Vagina (tissue), 2 donors: ENCODE data around the gene CBFA2T2.
"Not testable (repeated sequence)": the region's sequence is repeated elsewhere in the genome, so short reads cannot be mapped to it uniquely, and the experiment has no call there.

Experiments used
- CTCF ChIP-seq, 3 experiments: fragments of 450-650 bp in 2 of 3; fragments of 200-600 bp in 1 of 3; sonication (generic) in 1 of 3; IDR thresholded peaks; one replicate each; pipeline ENCODE4 v1.5.1; 2017 to 2019; ENCODE audit warnings: antibody characterized with exemption in 3 of 3, mild to moderate bottlenecking in 2 of 3, moderate library complexity in 2 of 3
- POLR2AphosphoS5 ChIP-seq, 2 donors: sonication (generic); formaldehyde crosslinking; IDR thresholded peaks; one replicate each; pipeline ENCODE4 v1.9.0; 2017; ENCODE audit warnings: antibody characterized with exemption in 2 of 2, mild to moderate bottlenecking in 2 of 2, low read depth in 1 of 2; ENCODE audit not compliant: insufficient read depth in 1 of 2

GRCh38 chr20:33535717-33536116 is 45.8 kb downstream of the CBFA2T2 start:
- TF ChIP-seq CTCF (IDR thresholded peaks at IDR 0.05); POLR2AphosphoS5 (IDR thresholded peaks at IDR 0.05; ENCODE audit: insufficient read depth in 1 of 2, low read depth in 1 of 2): not testable (repeated sequence)
